ENCODE measurements around the gene DSCAML1.

Gene DSCAML1

GRCh38 chr11:117625237-117625636, 171.8 kb downstream of the DSCAML1 start:
- no peaks in the 10 kb centered on the region for H3K36me3 ChIP-seq (ENCODE audit: control insufficient read depth, insufficient read depth, low read length)
- no CpG with 5 or more reads among the region's 4 CpGs for WGBS (ENCODE audit: insufficient coverage, insufficient read length)
- no peak overlapping the region for H3K4me3 ChIP-seq (ENCODE audit: low read length)
- no peak overlapping the region for H3K27ac ChIP-seq (ENCODE audit: low read length)
- no peaks in the 10 kb centered on the region for H3K4me1 ChIP-seq (ENCODE audit: control insufficient read depth, insufficient read depth, low read length)
- no peak for DNase-seq (ENCODE audit: low read depth, low spot score)
- H3K27me3 ChIP-seq (ENCODE audit: control insufficient read depth, insufficient read depth, low read length): no peaks in the 10 kb centered on the region
- no peaks in the 10 kb centered on the region for H3K9me3 ChIP-seq (ENCODE audit: control insufficient read depth, insufficient read depth, low read length)

GRCh38 chr11:117623831-117624271, 173.2 kb downstream of the DSCAML1 start:
- no peaks in the 10 kb centered on the region for H3K27me3 ChIP-seq (ENCODE audit: control insufficient read depth, insufficient read depth, low read length)
- no peak for DNase-seq (ENCODE audit: low read depth, low spot score)
- no peaks in the 10 kb centered on the region for H3K36me3 ChIP-seq (ENCODE audit: control insufficient read depth, insufficient read depth, low read length)
- H3K9me3 ChIP-seq (ENCODE audit: control insufficient read depth, insufficient read depth, low read length): no peaks in the 10 kb centered on the region
- H3K4me1 ChIP-seq (ENCODE audit: control insufficient read depth, insufficient read depth, low read length): no peaks in the 10 kb centered on the region
- WGBS (ENCODE audit: insufficient coverage, insufficient read length): no CpG with 5 or more reads among the region's 2 CpGs
- no peak overlapping the region for H3K4me3 ChIP-seq (ENCODE audit: low read length)
- no peak overlapping the region for H3K27ac ChIP-seq (ENCODE audit: low read length)

- H3K4me3 ChIP-seq (ENCODE audit: low read length): no peak overlapping the region
- H3K9me3 ChIP-seq (ENCODE audit: control insufficient read depth, insufficient read depth, low read length): no peaks in the 10 kb centered on the region
- H3K36me3 ChIP-seq (ENCODE audit: control insufficient read depth, insufficient read depth, low read length): no peaks in the 10 kb centered on the region
- no peak for DNase-seq (ENCODE audit: low read depth, low spot score)
- 0 out of 2 replicates have a peak, but pooled peaks cover 2% of the 10 kb centered on the region for H3K4me1 ChIP-seq (ENCODE audit: control insufficient read depth, insufficient read depth, low read length)
- H3K27ac ChIP-seq (ENCODE audit: low read length): no peak overlapping the region
- no peaks in the 10 kb centered on the region for H3K27me3 ChIP-seq (ENCODE audit: control insufficient read depth, insufficient read depth, low read length)
Measured at GRCh38 chr11:117621226-117621625, 175.8 kb downstream of the DSCAML1 start.

- Histone ChIP-seq H3K27me3 (ENCODE audit: control insufficient read depth, insufficient read depth, low read length) (no peaks in the 10 kb centered on the region), H3K4me3 (ENCODE audit: low read length) (no peak overlapping the region), H3K36me3 (ENCODE audit: control insufficient read depth, insufficient read depth, low read length) (no peaks in the 10 kb centered on the region), H3K27ac (ENCODE audit: low read length) (no peak overlapping the region), H3K9me3 (ENCODE audit: control insufficient read depth, insufficient read depth, low read length) (no peaks in the 10 kb centered on the region), H3K4me1 (ENCODE audit: control insufficient read depth, insufficient read depth, low read length) (0 out of 2 replicates have a peak, but pooled peaks cover 2% of the 10 kb centered on the region)
- DNase-seq (ENCODE audit: low read depth, low spot score): no peak
- no CpG with 5 or more reads among the region's 1 CpG for WGBS (ENCODE audit: insufficient coverage, insufficient read length)
Measured at GRCh38 chr11:117620659-117621058, 176.4 kb downstream of the DSCAML1 start.

GRCh38 chr11:117620086-117620485, 176.9 kb downstream of the DSCAML1 start:
- WGBS (ENCODE audit: insufficient coverage, insufficient read length): no CpG with 5 or more reads among the region's 4 CpGs
- Histone ChIP-seq H3K27ac (ENCODE audit: low read length) (no peak overlapping the region), H3K9me3 (ENCODE audit: control insufficient read depth, insufficient read depth, low read length) (no peaks in the 10 kb centered on the region), H3K36me3 (ENCODE audit: control insufficient read depth, insufficient read depth, low read length) (no peaks in the 10 kb centered on the region), H3K4me1 (ENCODE audit: control insufficient read depth, insufficient read depth, low read length) (0 out of 2 replicates have a peak, but pooled peaks cover 2% of the 10 kb centered on the region), H3K4me3 (ENCODE audit: low read length) (no peak overlapping the region), H3K27me3 (ENCODE audit: control insufficient read depth, insufficient read depth, low read length) (no peaks in the 10 kb centered on the region)
- no peak for DNase-seq (ENCODE audit: low read depth, low spot score)

GRCh38 chr11:117619661-117620060, 177.4 kb downstream of the DSCAML1 start:
- H3K27ac ChIP-seq (ENCODE audit: low read length): no peak overlapping the region
- DNase-seq (ENCODE audit: low read depth, low spot score): no peak
- no peaks in the 10 kb centered on the region for H3K27me3 ChIP-seq (ENCODE audit: control insufficient read depth, insufficient read depth, low read length)
- no peaks in the 10 kb centered on the region for H3K36me3 ChIP-seq (ENCODE audit: control insufficient read depth, insufficient read depth, low read length)
- no peaks in the 10 kb centered on the region for H3K9me3 ChIP-seq (ENCODE audit: control insufficient read depth, insufficient read depth, low read length)
- WGBS (ENCODE audit: insufficient coverage, insufficient read length): no CpG with 5 or more reads among the region's 4 CpGs
- H3K4me3 ChIP-seq (ENCODE audit: low read length): no peak overlapping the region
- H3K4me1 ChIP-seq (ENCODE audit: control insufficient read depth, insufficient read depth, low read length): 0 out of 2 replicates have a peak, but pooled peaks cover 2% of the 10 kb centered on the region

- H3K36me3 ChIP-seq (ENCODE audit: control insufficient read depth, insufficient read depth, low read length): no peaks in the 10 kb centered on the region
- WGBS (ENCODE audit: insufficient coverage, insufficient read length): no CpG with 5 or more reads among the region's 8 CpGs
- H3K4me3 ChIP-seq (ENCODE audit: low read length): no peak overlapping the region
- H3K27ac ChIP-seq (ENCODE audit: low read length): no peak overlapping the region
- H3K27me3 ChIP-seq (ENCODE audit: control insufficient read depth, insufficient read depth, low read length): no peaks in the 10 kb centered on the region
- DNase-seq (ENCODE audit: low read depth, low spot score): no peak
- no peaks in the 10 kb centered on the region for H3K9me3 ChIP-seq (ENCODE audit: control insufficient read depth, insufficient read depth, low read length)
- H3K4me1 ChIP-seq (ENCODE audit: control insufficient read depth, insufficient read depth, low read length): 0 out of 2 replicates have a peak, but pooled peaks cover 2% of the 10 kb centered on the region
Measured at GRCh38 chr11:117618982-117619355, 178.0 kb downstream of the DSCAML1 start.

GRCh38 chr11:117618302-117618981, 178.6 kb downstream of the DSCAML1 start:
- no peak overlapping the region for H3K4me3 ChIP-seq (ENCODE audit: low read length)
- H3K27ac ChIP-seq (ENCODE audit: low read length): no peak overlapping the region
- H3K27me3 ChIP-seq (ENCODE audit: control insufficient read depth, insufficient read depth, low read length): no peaks in the 10 kb centered on the region
- H3K36me3 ChIP-seq (ENCODE audit: control insufficient read depth, insufficient read depth, low read length): no peaks in the 10 kb centered on the region
- WGBS (ENCODE audit: insufficient coverage, insufficient read length): no CpG with 5 or more reads among the region's 5 CpGs
- DNase-seq (ENCODE audit: low read depth, low spot score): no peak
- H3K4me1 ChIP-seq (ENCODE audit: control insufficient read depth, insufficient read depth, low read length): 0 out of 2 replicates have a peak, but pooled peaks cover 2% of the 10 kb centered on the region
- H3K9me3 ChIP-seq (ENCODE audit: control insufficient read depth, insufficient read depth, low read length): no peaks in the 10 kb centered on the region

- H3K4me3 ChIP-seq (ENCODE audit: low read length): no peak overlapping the region
- H3K4me1 ChIP-seq (ENCODE audit: control insufficient read depth, insufficient read depth, low read length): peaks cover 2% of the 10 kb centered on the region; the same call in 1 of the 2 replicates
- no peak for DNase-seq (ENCODE audit: low read depth, low spot score)
- no peaks in the 10 kb centered on the region for H3K27me3 ChIP-seq (ENCODE audit: control insufficient read depth, insufficient read depth, low read length)
- H3K9me3 ChIP-seq (ENCODE audit: control insufficient read depth, insufficient read depth, low read length): no peaks in the 10 kb centered on the region
- no CpG with 5 or more reads among the region's 3 CpGs for WGBS (ENCODE audit: insufficient coverage, insufficient read length)
- no peaks in the 10 kb centered on the region for H3K36me3 ChIP-seq (ENCODE audit: control insufficient read depth, insufficient read depth, low read length)
- no peak overlapping the region for H3K27ac ChIP-seq (ENCODE audit: low read length)
Measured at GRCh38 chr11:117616979-117617378, 180.0 kb downstream of the DSCAML1 start.

- Histone ChIP-seq H3K27me3 (ENCODE audit: control insufficient read depth, insufficient read depth, low read length) (no peaks in the 10 kb centered on the region), H3K27ac (ENCODE audit: low read length) (no peak overlapping the region), H3K36me3 (ENCODE audit: control insufficient read depth, insufficient read depth, low read length) (no peaks in the 10 kb centered on the region), H3K4me3 (ENCODE audit: low read length) (no peak overlapping the region), H3K4me1 (ENCODE audit: control insufficient read depth, insufficient read depth, low read length) (peaks cover 2% of the 10 kb centered on the region; the same call in 1 of the 2 replicates), H3K9me3 (ENCODE audit: control insufficient read depth, insufficient read depth, low read length) (no peaks in the 10 kb centered on the region)
- no CpG with 5 or more reads among the region's 3 CpGs for WGBS (ENCODE audit: insufficient coverage, insufficient read length)
- no peak for DNase-seq (ENCODE audit: low read depth, low spot score)
Measured at GRCh38 chr11:117614728-117615127, 182.3 kb downstream of the DSCAML1 start.

GRCh38 chr11:117613521-117613920, 183.5 kb downstream of the DSCAML1 start:
- H3K27ac ChIP-seq (ENCODE audit: low read length): no peak overlapping the region
- WGBS (ENCODE audit: insufficient coverage, insufficient read length): no CpG with 5 or more reads among the region's 6 CpGs
- H3K36me3 ChIP-seq (ENCODE audit: control insufficient read depth, insufficient read depth, low read length): no peaks in the 10 kb centered on the region
- H3K4me1 ChIP-seq (ENCODE audit: control insufficient read depth, insufficient read depth, low read length): peaks cover 2% of the 10 kb centered on the region; the same call in 1 of the 2 replicates
- DNase-seq (ENCODE audit: low read depth, low spot score): no peak
- no peaks in the 10 kb centered on the region for H3K9me3 ChIP-seq (ENCODE audit: control insufficient read depth, insufficient read depth, low read length)
- no peaks in the 10 kb centered on the region for H3K27me3 ChIP-seq (ENCODE audit: control insufficient read depth, insufficient read depth, low read length)
- H3K4me3 ChIP-seq (ENCODE audit: low read length): no peak overlapping the region

Data from iPS DF 6.9 (cell line).